ENCODE results near the gene PTP4A1.
"Not testable (repeated sequence)": the region's sequence is repeated elsewhere in the genome, so short reads cannot be mapped to it uniquely, and the experiment has no call there.

The PTP4A1 gene

GRCh38 chr6:63584566-63584965 is 12.3 kb downstream of the PTP4A1 start:
- no peak for DNase-seq

GRCh38 chr6:63585652-63586051 is 13.4 kb downstream of the PTP4A1 start:
- not testable (repeated sequence) for DNase-seq

- DNase-seq = no peak
These were observed 17.7 kb downstream of the PTP4A1 start for GRCh38 chr6:63589952-63590411.

- DNase-seq = no peak
These were observed 20.6 kb downstream of the PTP4A1 start for GRCh38 chr6:63592886-63593285.

- DNase-seq = no peak
These were observed 25.1 kb downstream of the PTP4A1 start for GRCh38 chr6:63597141-63598048.

- peak; percentile 80 for DNase-seq
These were observed 26.1 kb downstream of the PTP4A1 start for GRCh38 chr6:63598049-63599036.

- DNase-seq = no peak
These were observed 27.0 kb downstream of the PTP4A1 start for GRCh38 chr6:63599243-63599642.

GRCh38 chr6:63600136-63600535 is 27.9 kb downstream of the PTP4A1 start:
- DNase-seq = no peak

- DNase-seq = no peak
These were observed 37.0 kb downstream of the PTP4A1 start for GRCh38 chr6:63609231-63609630.

GRCh38 chr6:63610944-63611343 is 38.7 kb downstream of the PTP4A1 start:
- no peak for DNase-seq

- DNase-seq = no peak
These were observed 39.3 kb downstream of the PTP4A1 start for GRCh38 chr6:63611560-63611959.

- DNase-seq = no peak
These were observed 43.3 kb downstream of the PTP4A1 start for GRCh38 chr6:63615590-63615989.
